Thoracic aorta (tissue), 2 donors: ENCODE results near the gene SFXN2. TPM values are rescaled to one million over a fixed set of nuclear protein-coding genes. Genes with fewer than 3 reads are reported as not detected.
A peak's percentile ranks its signal among the peaks of the same experiment; 100 is the strongest.
"Not testable (repeated sequence)": the region's sequence is repeated elsewhere in the genome, so short reads cannot be mapped to it uniquely, and the experiment has no call there.

ENCODE experiments used
- ATAC-seq: fragments of 150-250 bp; one replicate; pipeline ENCODE4 v1.8.0; 2017; ENCODE audit warnings: low read depth; ENCODE audit not compliant: insufficient number of reproducible peaks, low FRiP score
- DNase-seq: peaks from one replicate; pipeline ENCODE4 v3.0.0-alpha.2; 2020; ENCODE audit warnings: low spot score
- H3K27ac ChIP-seq, 2 donors: fragments of 200-600 bp; sonication (generic); 1 replicate in 1 of 2; 2 replicates in 1 of 2; pipeline ENCODE4 v1.5.1; 2016; ENCODE audit warnings: mild to moderate bottlenecking in 2 of 2, moderate library complexity in 2 of 2
- H3K27me3 ChIP-seq: fragments of 200-600 bp; sonication (generic); replicated peaks from 2 replicates; pipeline ENCODE4 v1.6.0; 2016; ENCODE audit warnings: mild to moderate bottlenecking; ENCODE audit not compliant: insufficient read depth
- H3K36me3 ChIP-seq: fragments of 200-600 bp; sonication (generic); one replicate; pipeline ENCODE4 v1.5.1; 2016
- H3K4me1 ChIP-seq, 2 donors: fragments of 200-600 bp; sonication (generic); 1 replicate in 1 of 2; 2 replicates in 1 of 2; pipeline versions ENCODE4 v1.5.1 to v1.6.0; 2016; ENCODE audit warnings: low read depth in 2 of 2, mild to moderate bottlenecking in 1 of 2; ENCODE audit not compliant: control insufficient read depth in 1 of 2
- H3K4me3 ChIP-seq: fragments of 200-600 bp; sonication (generic); 2 replicates; pipeline ENCODE4 v1.5.1; 2016; ENCODE audit warnings: mild to moderate bottlenecking
- H3K9me3 ChIP-seq: fragments of 200-600 bp; sonication (generic); 2 replicates; pipeline ENCODE4 v1.5.1; 2016
- CTCF ChIP-seq: fragments of 200-600 bp; sonication (generic); IDR thresholded peaks from one replicate; pipeline ENCODE4 v1.5.1; 2019; ENCODE audit warnings: antibody characterized with exemption
- total RNA-seq, 2 donors: library from RNA; depleted of rRNA; stranded (reverse); fragments of >200 nt; gene quantifications; one replicate each; pipeline versions ENCODE4 v1.1.0 to v1.2.3, GENCODE V29; 2016

Gene SFXN2
- total RNA-seq: 10 to 100 TPM in 1 of 2 donors, 1 to 10 TPM in 1; 1.6 to 18.3 TPM

- peak within 1 kb of the TSS; percentile 85 for H3K4me3 ChIP-seq
- H3K36me3 ChIP-seq: no peaks in the 10 kb centered on the region
- H3K27me3 ChIP-seq: no peaks in the 10 kb centered on the region
- no peak for DNase-seq
- TF ChIP-seq CTCF: no peak
- H3K9me3 ChIP-seq: no peaks in the 10 kb centered on the region
- ATAC-seq: no peak
- H3K27ac ChIP-seq: peak within 1 kb of the TSS; percentile 51 to 68
- H3K4me1 ChIP-seq: peaks cover 12 to 19% of the 10 kb centered on the region in 2 donors
These were observed at the start of gene SFXN2 for GRCh38 chr10:102714621-102715455. TSS of gene SFXN2 (plus strand) at chr10:102714636. CDS start at chr10:102726637, 12,001 bp downstream.

GRCh38 chr10:102665904-102666509 lies 48.4 kb upstream of the SFXN2 start:
- DNase-seq: no peak
- no peak overlapping the region for H3K27ac ChIP-seq
- no peaks in the 10 kb centered on the region for H3K9me3 ChIP-seq
- TF ChIP-seq CTCF: no peak
- no peaks in the 10 kb centered on the region for H3K36me3 ChIP-seq
- no peak overlapping the region for H3K4me3 ChIP-seq
- ATAC-seq: no peak
- H3K4me1 ChIP-seq: peaks cover 7 to 20% of the 10 kb centered on the region in 2 donors
- no peaks in the 10 kb centered on the region for H3K27me3 ChIP-seq

GRCh38 chr10:102667411-102667810 lies 47.0 kb upstream of the SFXN2 start:
- not testable (repeated sequence) for DNase-seq, H3K27ac ChIP-seq

GRCh38 chr10:102668326-102669107 lies 45.9 kb upstream of the SFXN2 start:
- no peak for DNase-seq

More at GRCh38 chr10:102667411-102667810, 47.0 kb upstream of the SFXN2 start:
- H3K4me1 ChIP-seq: peaks cover 6 to 12% of the 10 kb centered on the region in 2 donors
- H3K27me3 ChIP-seq, H3K36me3 ChIP-seq, H3K9me3 ChIP-seq, H3K4me3 ChIP-seq, ATAC-seq: not testable (repeated sequence)

More at GRCh38 chr10:102668326-102669107, 45.9 kb upstream of the SFXN2 start:
- Histone ChIP-seq H3K36me3 (no peaks in the 10 kb centered on the region), H3K4me1 (peaks cover 11 to 18% of the 10 kb centered on the region in 2 donors), H3K27me3 (no peaks in the 10 kb centered on the region), H3K27ac (peak overlapping the region; percentile 57 to 78), H3K9me3 (no peaks in the 10 kb centered on the region), H3K4me3 (no peak overlapping the region)
- no peak for TF ChIP-seq CTCF
- ATAC-seq: no peak
